HG02885 (cell line): ENCODE data around the gene KDM3B.

Experiments
- ATAC-seq: cut with Tn5 transposase; IDR thresholded peaks from one replicate; pipeline ENCODE4 v1.9.1; 2021; ENCODE audit warnings: mild to moderate bottlenecking; ENCODE audit not compliant: unreplicated experiment, poor library complexity

Gene KDM3B

DNA sequence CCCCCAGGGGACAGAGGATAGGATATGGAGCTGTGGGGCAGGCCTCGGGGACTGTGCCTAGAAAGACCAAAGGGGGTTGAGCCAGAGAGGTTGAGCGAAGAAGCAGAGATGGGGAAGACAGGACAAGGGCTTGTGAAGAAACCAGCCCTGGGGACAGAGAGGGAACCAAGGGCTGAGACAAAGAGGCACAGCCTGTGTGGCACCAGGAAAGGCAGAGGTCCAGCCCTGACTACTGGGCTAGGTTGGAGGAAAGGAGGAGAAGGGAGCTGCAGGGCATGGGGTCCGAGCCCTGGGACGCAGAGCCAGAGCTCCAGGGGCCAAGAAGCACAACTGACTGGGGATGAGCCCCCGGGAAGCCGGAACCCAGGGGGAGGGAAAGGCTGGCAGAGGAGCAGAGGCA lies 95.6 kb downstream of the KDM3B start:
- no peak for ATAC-seq

- ATAC-seq = no peak
Observed at GRCh38 chr5:138448481-138449398, 96.3 kb downstream of the KDM3B start.

DNA sequence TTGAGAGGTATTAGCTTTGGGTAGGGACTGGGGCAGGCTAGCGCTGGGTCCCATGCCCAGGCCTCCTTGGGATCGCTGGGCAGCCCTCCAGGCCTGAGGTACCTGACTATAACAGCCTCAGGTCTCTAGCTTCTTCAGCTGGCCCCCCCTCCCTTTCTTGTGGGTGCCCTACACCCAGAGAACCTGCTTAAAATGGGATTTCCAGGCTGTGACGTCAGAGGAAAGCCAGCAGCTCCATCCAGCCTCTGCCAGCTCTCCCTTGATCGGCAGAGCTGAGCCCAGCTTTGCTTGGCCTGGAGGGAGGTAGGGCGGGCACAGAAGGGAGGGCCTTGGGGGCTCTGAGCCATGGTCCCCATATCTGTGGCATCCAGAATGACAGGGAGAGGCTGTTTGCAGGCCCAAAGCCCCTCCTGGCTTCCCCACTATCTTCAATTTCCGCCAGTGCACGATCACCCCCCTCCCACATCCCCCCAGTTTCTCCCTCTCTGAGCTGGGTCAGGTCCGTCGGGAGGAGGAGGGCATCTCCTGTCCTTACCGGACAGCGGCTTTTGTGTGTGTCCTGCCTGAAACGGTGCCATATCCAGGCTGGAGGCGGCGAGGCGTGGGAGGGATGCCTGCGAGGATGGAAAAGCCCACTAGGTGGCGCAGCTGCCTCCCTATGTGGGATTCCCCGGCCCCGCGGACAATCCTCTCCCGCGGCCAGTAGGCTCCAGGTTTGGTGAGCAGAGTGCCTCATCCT lies 97.2 kb downstream of the KDM3B start:
- peak; percentile 83 for ATAC-seq

GRCh38 chr5:138450971-138451370 lies 98.5 kb downstream of the KDM3B start:
- no peak for ATAC-seq

GRCh38 chr5:138452720-138453119 lies 100.2 kb downstream of the KDM3B start:
- no peak for ATAC-seq

- no peak for ATAC-seq
Observed at GRCh38 chr5:138453590-138453989, 101.1 kb downstream of the KDM3B start.

DNA sequence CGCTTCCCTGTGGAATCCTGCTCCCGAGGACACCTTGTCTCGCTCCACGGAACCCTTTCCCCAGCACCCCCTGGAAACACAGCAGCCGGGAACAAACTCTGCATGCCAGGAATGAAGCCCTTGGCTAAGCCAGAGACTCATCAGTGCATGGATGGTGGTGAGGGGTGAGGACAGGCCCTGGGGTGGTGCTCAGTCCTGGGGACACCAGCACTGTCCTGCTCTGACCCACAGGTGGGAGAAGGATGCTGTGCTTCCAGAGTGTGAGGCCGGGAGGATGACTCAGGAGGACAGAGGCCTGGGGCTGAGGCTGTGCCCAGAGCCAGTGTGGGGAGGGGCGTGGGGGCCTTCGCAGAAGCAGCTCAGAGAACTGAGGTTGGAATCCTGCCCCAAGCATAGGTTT lies 101.6 kb downstream of the KDM3B start:
- no peak for ATAC-seq

- no peak for ATAC-seq
Observed at GRCh38 chr5:138455232-138455930, 102.9 kb downstream of the KDM3B start.

- no peak for ATAC-seq
Observed at GRCh38 chr5:138457531-138458275, 105.2 kb downstream of the KDM3B start.

- ATAC-seq = no peak
Observed at GRCh38 chr5:138458384-138458783, 105.9 kb downstream of the KDM3B start.

- ATAC-seq = no peak
Observed at GRCh38 chr5:138458856-138459255, 106.4 kb downstream of the KDM3B start.

DNA sequence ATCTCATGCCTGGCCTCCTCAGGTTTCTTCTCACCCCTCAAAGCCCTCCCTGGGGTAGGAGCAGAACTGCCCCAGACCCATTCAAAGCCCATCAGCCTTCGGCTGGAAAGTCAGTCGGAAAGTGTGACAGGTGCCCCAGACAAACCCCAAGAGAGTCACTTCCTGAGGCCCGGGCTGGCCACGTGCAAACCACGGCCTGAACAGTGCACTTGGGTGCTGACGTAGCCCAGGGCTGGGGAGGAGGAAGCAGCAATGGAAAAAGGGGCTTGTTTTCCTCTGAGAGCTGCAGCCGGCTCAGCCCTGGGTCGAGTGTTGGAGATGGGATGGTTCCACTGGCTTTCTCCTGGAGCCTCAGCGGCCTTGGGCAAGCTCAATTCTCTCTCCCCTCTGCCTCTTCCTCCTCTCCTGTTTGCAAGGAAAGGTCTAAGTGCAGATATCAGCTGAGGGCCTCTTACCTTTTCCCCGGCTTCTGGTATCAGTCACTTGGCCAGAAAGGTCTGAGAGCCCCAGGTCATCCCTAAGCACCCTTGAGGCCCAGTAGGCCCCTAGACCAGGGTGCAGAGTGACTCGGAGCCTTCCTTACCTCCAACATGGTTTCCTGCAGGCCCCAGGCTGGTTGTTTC lies 106.9 kb downstream of the KDM3B start:
- ATAC-seq = no peak

DNA sequence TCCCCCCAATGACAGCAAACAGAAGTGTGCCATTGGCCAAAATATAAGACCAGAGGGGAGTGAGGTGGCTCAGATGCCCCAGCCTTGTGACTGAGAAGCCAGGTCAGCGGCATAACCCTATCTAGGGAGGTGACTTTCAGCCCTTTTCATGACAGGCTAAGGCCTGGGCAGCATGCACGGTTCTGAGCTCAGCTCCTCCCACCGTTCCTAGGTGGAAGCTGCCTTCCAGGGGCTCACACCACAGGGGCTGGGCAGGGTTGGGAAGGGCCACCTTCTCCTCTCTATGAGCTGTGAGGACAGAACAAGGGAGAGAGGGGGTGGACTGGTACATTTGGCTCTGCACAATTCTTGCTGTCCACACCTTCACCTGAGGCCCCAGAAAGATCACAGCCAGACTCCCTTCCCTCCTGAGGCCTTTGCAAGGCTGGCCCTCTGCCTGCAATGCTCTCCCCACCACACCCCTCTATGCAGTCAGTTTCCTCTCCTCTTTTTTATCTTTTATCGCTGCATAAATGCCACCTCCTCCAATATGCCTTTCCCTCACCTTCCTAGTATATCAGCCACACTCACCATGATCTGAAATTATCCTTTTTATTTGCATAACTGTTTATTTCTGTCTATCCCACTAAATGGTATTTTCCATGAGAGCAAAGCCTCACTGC lies 107.7 kb downstream of the KDM3B start:
- ATAC-seq = no peak

GRCh38 chr5:138461343-138462125 lies 109.0 kb downstream of the KDM3B start:
- no peak for ATAC-seq

DNA sequence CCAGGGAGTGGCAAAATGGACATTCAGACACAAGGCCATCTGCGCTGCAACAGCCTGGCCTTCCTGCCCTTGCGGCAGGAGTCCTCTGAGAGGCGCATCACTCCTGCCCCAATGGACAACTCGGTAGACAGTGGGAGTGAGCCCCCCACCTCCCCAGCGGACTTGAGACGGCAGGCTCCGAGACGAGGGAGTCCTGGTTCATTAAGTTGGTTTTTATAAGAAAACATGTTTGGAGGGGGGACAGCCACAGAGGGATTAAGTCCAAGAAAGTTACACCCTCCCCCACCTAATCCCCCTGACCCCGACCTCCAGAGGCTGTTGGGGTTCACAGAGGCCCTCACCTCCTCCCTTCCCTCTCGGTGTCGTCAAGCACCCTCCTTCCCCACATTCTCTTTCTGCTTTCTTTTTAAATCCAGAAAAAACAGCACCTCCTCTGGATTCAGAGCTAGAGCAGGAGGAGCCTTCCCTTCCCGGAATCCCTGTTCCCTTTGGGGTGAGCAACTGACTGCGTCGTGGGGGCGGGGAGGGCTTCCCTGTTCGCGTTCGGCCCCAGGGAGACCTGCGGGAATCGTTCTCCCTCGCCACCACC lies 111.0 kb downstream of the KDM3B start:
- no peak for ATAC-seq

DNA sequence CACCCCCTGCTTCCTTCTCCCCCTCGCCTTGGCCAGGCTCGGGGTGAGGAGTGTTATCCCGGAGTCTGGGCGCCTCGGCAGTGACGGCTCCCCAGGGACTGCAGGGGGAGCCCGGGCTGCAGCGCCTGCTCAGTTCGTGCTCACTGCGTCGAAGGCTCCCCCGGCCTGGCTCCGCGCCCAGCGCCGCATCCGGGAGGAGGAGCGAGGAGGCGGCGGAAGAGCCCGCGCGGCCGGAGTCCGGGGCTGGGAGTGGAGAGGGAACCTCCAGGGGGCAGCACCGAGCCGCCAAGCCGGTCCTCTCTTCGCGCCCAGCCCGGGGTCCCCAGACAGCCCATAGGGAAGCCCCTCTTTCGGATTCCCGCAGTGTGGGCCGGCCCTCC lies 111.5 kb downstream of the KDM3B start:
- ATAC-seq = peak; percentile 52

DNA sequence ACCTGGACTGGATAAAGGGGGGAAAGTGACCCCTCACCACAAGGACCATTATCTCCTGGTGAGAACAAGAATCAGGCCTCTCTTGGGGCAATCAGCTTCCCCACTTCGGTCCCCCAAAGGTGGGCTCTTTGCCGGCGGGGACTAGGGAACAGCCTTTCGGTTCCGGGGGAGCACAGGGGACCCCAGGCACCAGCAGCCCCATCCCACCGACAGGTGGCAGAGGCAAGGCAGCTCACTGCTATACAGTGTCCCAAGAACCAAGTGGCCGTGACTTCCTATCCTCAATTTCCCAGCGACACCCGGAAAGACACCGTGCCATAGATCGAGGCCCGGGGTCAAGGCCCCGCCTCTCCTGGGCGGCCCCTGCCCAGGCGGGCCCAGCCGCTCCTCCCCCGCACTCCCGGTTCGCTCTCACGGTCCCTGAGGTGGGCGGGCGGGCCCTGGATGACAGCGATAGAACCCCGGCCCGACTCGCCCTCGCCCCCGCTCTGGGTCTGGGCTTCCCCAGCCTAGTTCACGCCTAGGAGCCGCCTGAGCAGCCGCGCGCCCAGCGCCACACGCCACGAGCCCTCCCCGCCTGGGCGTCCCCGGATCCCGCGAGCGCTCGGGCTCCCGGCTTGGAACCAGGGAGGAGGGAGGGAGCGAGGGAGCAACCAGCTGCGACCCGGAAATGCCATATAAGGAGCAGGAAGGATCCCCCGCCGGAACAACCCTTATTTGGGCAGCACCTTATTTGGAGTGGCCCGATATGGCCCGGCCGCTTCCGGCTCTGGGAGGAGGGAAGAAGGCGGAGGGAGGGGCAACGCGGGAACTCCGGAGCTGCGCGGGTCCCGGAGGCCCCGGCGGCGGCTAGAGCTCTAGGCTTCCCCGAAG lies 112.1 kb downstream of the KDM3B start:
- ATAC-seq = peak; percentile 75
